ENCODE measurements around the gene CLGN. TPM values are rescaled to one million over a fixed set of nuclear protein-coding genes. Genes with fewer than 3 reads are reported as not detected.

The CLGN gene
- total RNA-seq, 1 experiment from 2014 or later = 2.9 TPM

DNA sequence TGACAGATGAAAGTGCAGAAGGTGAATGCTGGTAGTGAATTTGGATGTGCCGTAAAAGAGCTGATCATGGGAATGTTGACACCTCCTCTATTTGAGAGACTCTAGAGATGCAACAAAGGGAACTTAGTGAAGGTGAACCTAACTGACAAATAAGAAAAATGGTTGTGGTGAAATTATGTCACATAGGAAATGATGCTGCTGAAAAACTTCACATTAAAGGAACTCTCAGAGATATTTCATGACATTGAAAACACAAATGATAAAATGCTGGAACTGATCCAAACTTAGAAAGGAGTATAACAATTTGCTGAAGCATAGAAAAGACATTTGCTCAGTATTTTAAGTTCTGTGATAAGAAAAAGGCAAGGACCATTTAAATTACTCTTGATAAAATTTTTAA is 38.7 kb upstream of the CLGN start:
- intact Hi-C loops (cut with micrococcal nuclease; ENCODE audit: unreplicated experiment) = no loop called here
- H3K27me3 Mint-ChIP-seq (ENCODE audit: unreplicated experiment) = peaks cover 21% of the 10 kb centered on the region
- H3K36me3 Mint-ChIP-seq (ENCODE audit: insufficient read depth, unreplicated experiment) = no peaks in the 10 kb centered on the region
- CTCF ChIA-PET = no interaction called here
- H3K4me3 Mint-ChIP-seq (ENCODE audit: low read depth, unreplicated experiment) = no peak overlapping the region
- H3K4me1 Mint-ChIP-seq (ENCODE audit: low read depth, unreplicated experiment) = peaks cover 8% of the 10 kb centered on the region
- H3K9me3 Mint-ChIP-seq (ENCODE audit: low read depth, unreplicated experiment) = no peaks in the 10 kb centered on the region
- TF ChIP-seq, protein P1, sequence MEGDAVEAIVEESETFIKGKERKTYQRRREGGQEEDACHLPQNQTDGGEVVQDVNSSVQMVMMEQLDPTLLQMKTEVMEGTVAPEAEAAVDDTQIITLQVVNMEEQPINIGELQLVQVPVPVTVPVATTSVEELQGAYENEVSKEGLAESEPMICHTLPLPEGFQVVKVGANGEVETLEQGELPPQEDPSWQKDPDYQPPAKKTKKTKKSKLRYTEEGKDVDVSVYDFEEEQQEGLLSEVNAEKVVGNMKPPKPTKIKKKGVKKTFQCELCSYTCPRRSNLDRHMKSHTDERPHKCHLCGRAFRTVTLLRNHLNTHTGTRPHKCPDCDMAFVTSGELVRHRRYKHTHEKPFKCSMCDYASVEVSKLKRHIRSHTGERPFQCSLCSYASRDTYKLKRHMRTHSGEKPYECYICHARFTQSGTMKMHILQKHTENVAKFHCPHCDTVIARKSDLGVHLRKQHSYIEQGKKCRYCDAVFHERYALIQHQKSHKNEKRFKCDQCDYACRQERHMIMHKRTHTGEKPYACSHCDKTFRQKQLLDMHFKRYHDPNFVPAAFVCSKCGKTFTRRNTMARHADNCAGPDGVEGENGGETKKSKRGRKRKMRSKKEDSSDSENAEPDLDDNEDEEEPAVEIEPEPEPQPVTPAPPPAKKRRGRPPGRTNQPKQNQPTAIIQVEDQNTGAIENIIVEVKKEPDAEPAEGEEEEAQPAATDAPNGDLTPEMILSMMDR (IDR thresholded peaks at IDR 0.05; ENCODE audit: unreplicated experiment) = no peak
- BruUV-seq (replicated peaks) = no TSS peak
- no peak overlapping the region for H3K27ac Mint-ChIP-seq (ENCODE audit: unreplicated experiment)
- DNase-seq = no peak

DNA sequence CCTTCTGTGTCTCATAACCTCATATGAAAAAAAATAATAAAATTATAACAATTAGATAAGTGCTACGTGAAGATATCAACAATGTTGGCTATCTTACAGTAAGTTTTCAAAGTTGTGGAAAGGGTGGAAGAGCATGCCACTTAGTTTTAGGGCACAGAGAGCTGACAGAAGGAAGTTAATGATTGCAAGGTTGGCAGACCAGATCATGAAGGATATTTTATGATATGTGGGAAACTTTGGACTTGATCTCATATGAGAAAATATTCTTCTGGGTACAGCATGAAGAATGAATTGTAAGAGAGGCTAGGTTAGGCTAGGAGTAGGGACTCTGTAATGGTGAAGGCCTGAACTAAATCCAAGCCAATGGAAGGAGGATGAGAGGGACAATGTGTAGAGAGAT is 36.2 kb upstream of the CLGN start:
- H3K4me1 Mint-ChIP-seq (ENCODE audit: low read depth, unreplicated experiment) = peaks cover 8% of the 10 kb centered on the region
- H3K36me3 Mint-ChIP-seq (ENCODE audit: insufficient read depth, unreplicated experiment) = no peaks in the 10 kb centered on the region
- no peaks in the 10 kb centered on the region for H3K9me3 Mint-ChIP-seq (ENCODE audit: low read depth, unreplicated experiment)
- CTCF ChIA-PET = no interaction called here
- no peaks in the 10 kb centered on the region for H3K27me3 Mint-ChIP-seq (ENCODE audit: unreplicated experiment)
- TF ChIP-seq, protein P1 (IDR thresholded peaks at IDR 0.05; ENCODE audit: unreplicated experiment) = no peak
- intact Hi-C loops (cut with micrococcal nuclease; ENCODE audit: unreplicated experiment) = no loop called here
- BruUV-seq (replicated peaks) = no TSS peak
- H3K4me3 Mint-ChIP-seq (ENCODE audit: low read depth, unreplicated experiment) = no peak overlapping the region
- no peak overlapping the region for H3K27ac Mint-ChIP-seq (ENCODE audit: unreplicated experiment)
- no peak for DNase-seq

DNA sequence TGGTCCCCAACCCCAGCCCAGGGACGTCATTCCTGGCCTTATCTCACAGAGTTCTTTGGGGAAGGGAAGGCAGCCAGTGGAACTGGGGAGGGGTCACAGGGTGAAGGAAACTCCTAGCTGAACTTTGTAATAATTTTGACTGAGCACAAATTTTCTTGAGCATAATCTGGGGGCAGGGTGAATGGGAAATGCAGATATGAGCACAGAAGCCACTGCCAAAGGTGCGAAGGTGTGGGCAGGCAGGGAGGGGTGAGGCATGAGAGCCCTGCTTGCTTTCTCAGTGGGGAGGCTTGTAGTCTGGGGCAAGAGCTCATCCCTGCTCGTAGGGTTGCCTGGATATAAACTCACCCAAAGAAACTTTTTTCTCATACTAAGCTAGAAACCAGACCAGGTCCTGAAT is 35.7 kb upstream of the CLGN start:
- no peak for DNase-seq
- TF ChIP-seq, protein P1 (IDR thresholded peaks at IDR 0.05; ENCODE audit: unreplicated experiment) = no peak
- Mint-ChIP-seq H3K27me3 (ENCODE audit: unreplicated experiment) (no peaks in the 10 kb centered on the region), H3K27ac (ENCODE audit: unreplicated experiment) (no peak overlapping the region), H3K36me3 (ENCODE audit: insufficient read depth, unreplicated experiment) (no peaks in the 10 kb centered on the region), H3K9me3 (ENCODE audit: low read depth, unreplicated experiment) (no peaks in the 10 kb centered on the region), H3K4me1 (ENCODE audit: low read depth, unreplicated experiment) (peaks cover 8% of the 10 kb centered on the region), H3K4me3 (ENCODE audit: low read depth, unreplicated experiment) (no peak overlapping the region)
- BruUV-seq (replicated peaks) = no TSS peak
- intact Hi-C loops (cut with micrococcal nuclease; ENCODE audit: unreplicated experiment) = no loop called here
- CTCF ChIA-PET = no interaction called here

DNA sequence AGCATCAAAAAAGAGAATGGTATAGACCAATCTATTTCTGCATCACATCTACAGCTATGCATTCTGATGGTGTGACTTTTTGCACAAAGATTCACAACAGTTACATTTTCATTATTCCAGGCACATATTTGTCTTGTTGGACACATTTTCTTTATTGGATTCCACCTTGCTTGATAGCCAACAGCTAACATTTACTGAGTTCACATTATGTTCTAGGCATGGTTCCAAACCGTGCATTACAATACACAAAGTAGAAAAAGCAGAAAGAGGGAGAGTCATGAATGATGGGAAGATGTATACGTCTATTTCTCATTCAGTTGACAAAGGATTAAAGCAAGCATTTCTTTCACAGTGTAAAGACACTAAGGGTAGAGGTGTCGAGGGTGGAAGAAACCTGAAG is 22.9 kb upstream of the CLGN start:
- TF ChIP-seq, protein P1 (IDR thresholded peaks at IDR 0.05; ENCODE audit: unreplicated experiment) = no peak
- CTCF ChIA-PET = no interaction called here
- Mint-ChIP-seq H3K4me3 (ENCODE audit: low read depth, unreplicated experiment) (no peak overlapping the region), H3K4me1 (ENCODE audit: low read depth, unreplicated experiment) (no peaks in the 10 kb centered on the region), H3K27ac (ENCODE audit: unreplicated experiment) (no peak overlapping the region), H3K36me3 (ENCODE audit: insufficient read depth, unreplicated experiment) (no peaks in the 10 kb centered on the region), H3K9me3 (ENCODE audit: low read depth, unreplicated experiment) (no peaks in the 10 kb centered on the region), H3K27me3 (ENCODE audit: unreplicated experiment) (no peaks in the 10 kb centered on the region)
- intact Hi-C loops (cut with micrococcal nuclease; ENCODE audit: unreplicated experiment) = no loop called here
- BruUV-seq (replicated peaks) = no TSS peak
- no peak for DNase-seq

Data from Calu3 (cell line).